Tibial nerve (tissue), 4 donors: ENCODE results near the gene KMT2E.

Experiments
- EP300 ChIP-seq, 2 donors: sonication (generic); formaldehyde crosslinking; IDR thresholded peaks; one replicate each; pipeline ENCODE4 v1.6.1; 2017; ENCODE audit warnings: antibody characterized with exemption in 2 of 2, mild to moderate bottlenecking in 1 of 2
- POLR2A ChIP-seq, 2 donors: fragments of 450-650 bp; IDR thresholded peaks; one replicate each; pipeline ENCODE4 v1.6.1; 2017; ENCODE audit warnings: antibody characterized with exemption in 2 of 2, mild to moderate bottlenecking in 2 of 2, moderate library complexity in 2 of 2
- TF ChIP-seq, protein P1 (sequence below), 5 experiments: fragments of 200-600 bp in 3 of 5; fragments of 450-650 bp in 2 of 5; sonication (generic) in 3 of 5; IDR thresholded peaks; one replicate each; pipeline ENCODE4 v1.5.1; 2016 to 2019; ENCODE audit warnings: antibody characterized with exemption in 5 of 5, mild to moderate bottlenecking in 3 of 5, moderate library complexity in 2 of 5

GRCh38 chr7:105000200-105000599 lies 13.8 kb upstream of the KMT2E start:
- TF ChIP-seq, protein P1, sequence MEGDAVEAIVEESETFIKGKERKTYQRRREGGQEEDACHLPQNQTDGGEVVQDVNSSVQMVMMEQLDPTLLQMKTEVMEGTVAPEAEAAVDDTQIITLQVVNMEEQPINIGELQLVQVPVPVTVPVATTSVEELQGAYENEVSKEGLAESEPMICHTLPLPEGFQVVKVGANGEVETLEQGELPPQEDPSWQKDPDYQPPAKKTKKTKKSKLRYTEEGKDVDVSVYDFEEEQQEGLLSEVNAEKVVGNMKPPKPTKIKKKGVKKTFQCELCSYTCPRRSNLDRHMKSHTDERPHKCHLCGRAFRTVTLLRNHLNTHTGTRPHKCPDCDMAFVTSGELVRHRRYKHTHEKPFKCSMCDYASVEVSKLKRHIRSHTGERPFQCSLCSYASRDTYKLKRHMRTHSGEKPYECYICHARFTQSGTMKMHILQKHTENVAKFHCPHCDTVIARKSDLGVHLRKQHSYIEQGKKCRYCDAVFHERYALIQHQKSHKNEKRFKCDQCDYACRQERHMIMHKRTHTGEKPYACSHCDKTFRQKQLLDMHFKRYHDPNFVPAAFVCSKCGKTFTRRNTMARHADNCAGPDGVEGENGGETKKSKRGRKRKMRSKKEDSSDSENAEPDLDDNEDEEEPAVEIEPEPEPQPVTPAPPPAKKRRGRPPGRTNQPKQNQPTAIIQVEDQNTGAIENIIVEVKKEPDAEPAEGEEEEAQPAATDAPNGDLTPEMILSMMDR (IDR thresholded peaks at IDR 0.05): no peak
- TF ChIP-seq POLR2A (IDR thresholded peaks at IDR 0.05) (no peak), EP300 (IDR thresholded peaks at IDR 0.05) (no peak)
